Heart left ventricle (tissue), 16 donors: ENCODE results near the gene NEUROD2. TPM values are rescaled to one million over a fixed set of nuclear protein-coding genes. Genes with fewer than 3 reads are reported as not detected.

Source experiments
- ATAC-seq, 4 donors: fragments of 200-7000 bp; cut with Tn5 transposase; one replicate each; pipeline ENCODE4 v1.9.1; 2020 to 2022; ENCODE audit warnings: moderate library complexity in 4 of 4, mild to moderate bottlenecking in 3 of 4, moderate number of reproducible peaks in 1 of 4
- DNase-seq, 5 donors: peaks; one replicate each; pipeline ENCODE4 v3.0.0-alpha.2; 2020
- H3K27ac ChIP-seq, 12 donors: fragments of 200-600 bp; sonication (generic) in 4 of 12; one replicate each; pipeline versions ENCODE4 v1.5.0 to v1.8.0; 2016 to 2022; ENCODE audit warnings: mild to moderate bottlenecking in 2 of 12
- H3K27me3 ChIP-seq, 9 donors: fragments of 200-600 bp; sonication (generic) in 2 of 9; one replicate each; pipeline versions ENCODE4 v1.5.1 to v1.8.0; 2016 to 2022; ENCODE audit warnings: mild to moderate bottlenecking in 3 of 9
- H3K36me3 ChIP-seq, 9 donors: fragments of 200-600 bp; sonication (generic) in 2 of 9; one replicate each; pipeline versions ENCODE4 v1.5.0 to v1.8.0; 2018 to 2022; ENCODE audit warnings: mild to moderate bottlenecking in 2 of 9
- H3K4me1 ChIP-seq, 12 donors: fragments of 200-600 bp; sonication (generic) in 4 of 12; one replicate each; pipeline versions ENCODE4 v1.5.0 to v1.8.0; 2016 to 2022; ENCODE audit warnings: mild to moderate bottlenecking in 3 of 12
- H3K4me3 ChIP-seq, 12 donors: fragments of 200-600 bp; sonication (generic) in 4 of 12; one replicate each; pipeline versions ENCODE4 v1.5.0 to v1.8.0; 2017 to 2022; ENCODE audit warnings: mild to moderate bottlenecking in 9 of 12, moderate library complexity in 4 of 12
- H3K9me3 ChIP-seq, 12 donors: fragments of 200-600 bp; sonication (generic) in 4 of 12; one replicate each; pipeline versions ENCODE4 v1.5.0 to v1.8.0; 2016 to 2022; ENCODE audit warnings: mild to moderate bottlenecking in 1 of 12
- CTCF ChIP-seq, 12 donors: fragments of 200-600 bp; sonication (generic) in 4 of 12; IDR thresholded peaks; one replicate each; pipeline versions ENCODE4 v1.5.0 to v1.8.0; 2018 to 2022; ENCODE audit warnings: antibody characterized with exemption in 12 of 12, mild to moderate bottlenecking in 5 of 12
- POLR2A ChIP-seq, 2 donors: fragments of 450-650 bp; IDR thresholded peaks; one replicate each; pipeline ENCODE4 v1.6.1; 2017; ENCODE audit warnings: antibody characterized with exemption in 2 of 2, mild to moderate bottlenecking in 2 of 2, moderate library complexity in 2 of 2
- WGBS, 4 donors: extraction: QIAGEN DNeasy Blood & Tissue Kit in 2 of 4; methylation state at CpG; one replicate each; pipeline versions ENCODE4 v1.1.5 to v1.1.7; 2013 to 2018; 5-methylcytosine and 5-hydroxymethylcytosine counted together
- intact Hi-C, 10 donors: fragments of 100-400 bp; cut with DNase I; formaldehyde crosslinking; loops; one replicate each; pipeline versions ENCODE4 v1.11.1 to v1.14.2; 2022
- polyA plus RNA-seq, 2 donors: library from polyadenylated mRNA; stranded (reverse); fragments of 200-250 nt; gene quantifications; one replicate each; pipeline ENCODE4 v1.2.3, GENCODE V29; 2013
- total RNA-seq, 9 donors: library from RNA; depleted of rRNA in 2 of 9; stranded (reverse); fragments of >200 nt in 2 of 9; fragmentation: NEBNext Ultra II Directional in 3 of 9; extraction: Animal tissue kit (Norgen Biotek cat#: 25700) in 3 of 9; gene quantifications; one replicate each; pipeline versions ENCODE4 v1.1.0 to v1.2.4, GENCODE V29; 2016 to 2023
- donor health status: ischemic (EF 13 %, LVEDD 7.1; RV severe dilation, severe dysfunction).
- donor health status: healthy with polysubstance abuse.
- donor health status: DM: no; HTN: yes; CAD: no.
- donor health status: DM: no; HTN: no; CAD: no.
- donor health status: ischemic (EF 25% LVEDD 6.9; RV normal size, moderate dysfunction).
- donor health status: ischemic (EF 25% LVEDD 5.7; RV mildly dilated, moderate dysfunction).
- donor health status: healthy.
- donor health status: DM: yes; HTN: yes; CAD: no.
- donor health status: ischemic (EF 35%, LVEDD 5.7; RV mildly dilated, moderate dysfunction).
- donor health status: nonischemic (EF 11% LVEDD 7.7; RV severe dilation, severe dysfunction).
- donor health status: DM: yes; HTN: yes; CAD: no.
- donor health status: PGD.
- donor health status: ischemic (EF 29% LVEDD 5.4; RV normal size, mild dysfunction).
- donor health status: nonischemic (EF 23%, LVEDD 6.1; RV moderate dilation, normal function).

Gene NEUROD2
- total and polyA plus RNA-seq, 11 donors = not detected

GRCh38 chr17:39626171-39627046 lies 18.7 kb upstream of the NEUROD2 start, which contains the start of gene PPP1R1B:
PPP1R1B (plus strand) TSS chr17:39626952; CDS start chr17:39627393, 441 bp downstream.
- TF ChIP-seq CTCF (IDR thresholded peaks at IDR 0.05) = no peak
- TF ChIP-seq POLR2A (IDR thresholded peaks at IDR 0.05) = no peak
- intact Hi-C loops = loop anchor here in 3 of 10 donors (10.0 kb wide), 4 partner anchors 48 to 358 kb away; partner anchors contain the start of gene PSMD3 (in 1 of the 3)
- Histone ChIP-seq H3K36me3 (no peaks in the 10 kb centered on the region), H3K4me1 (peaks cover 0 to 22% (median 13%) of the 10 kb centered on the region in 12 donors), H3K27ac (peak within 1 kb of the TSS in 1 of 12 donors; percentile 17), H3K4me3 (peak within 1 kb of the TSS in 11 of 12 donors; percentile 16 to 52 (median 37)), H3K9me3 (no peaks in the 10 kb centered on the region), H3K27me3 (peaks cover 8 to 56% (median 32%) of the 10 kb centered on the region in 9 donors)
- WGBS, 4 donors = 18 to 23% (median 21%) methylated on average over 28 to 29 of the region's 29 CpGs
- ATAC-seq (no peak), DNase-seq (no peak)

GRCh38 chr17:39625198-39625785 lies 17.6 kb upstream of the NEUROD2 start:
- H3K36me3 ChIP-seq = no peaks in the 10 kb centered on the region
- no peaks in the 10 kb centered on the region for H3K9me3 ChIP-seq
- no peak for TF ChIP-seq POLR2A (IDR thresholded peaks at IDR 0.05)
- intact Hi-C loops = loop anchor here in 3 of 10 donors (10.0 kb wide), 4 partner anchors 50 to 360 kb away; partner anchors contain the start of gene PSMD3 (in 1 of the 3)
- H3K27ac ChIP-seq = no peak overlapping the region
- peaks cover 0 to 22% (median 13%) of the 10 kb centered on the region in 12 donors for H3K4me1 ChIP-seq
- no peak for ATAC-seq
- DNase-seq = no peak
- 58 to 80% (median 69%) methylated on average over 4 to 5 of the region's 5 CpGs for WGBS, 4 donors
- H3K4me3 ChIP-seq = no peak overlapping the region
- H3K27me3 ChIP-seq = peaks cover 8 to 53% (median 32%) of the 10 kb centered on the region in 9 donors

GRCh38 chr17:39624313-39624712 lies 16.6 kb upstream of the NEUROD2 start:
- Histone ChIP-seq H3K36me3 (no peaks in the 10 kb centered on the region), H3K27me3 (peaks cover 8 to 45% (median 32%) of the 10 kb centered on the region in 9 donors), H3K4me3 (no peak overlapping the region), H3K27ac (no peak overlapping the region), H3K9me3 (no peaks in the 10 kb centered on the region), H3K4me1 (peaks cover 0 to 22% (median 13%) of the 10 kb centered on the region in 12 donors)
- intact Hi-C loops = loop anchor here in 9 of 10 donors (5.0 to 10.0 kb wide), 10 partner anchors 43 to 360 kb away; partner anchors contain the start of genes MIEN1 (in 1 of the 9), PNMT (in 1 of the 9), PSMD3 (in 1 of the 9) and TCAP (in 1 of the 9)
- WGBS, 4 donors = 67 to 77% (median 71%) methylated on average over 8 of the region's 8 CpGs
- DNase-seq = no peak
- TF ChIP-seq CTCF (IDR thresholded peaks at IDR 0.05) (no peak), POLR2A (IDR thresholded peaks at IDR 0.05) (no peak)
- no peak for ATAC-seq

- no peak overlapping the region for H3K4me3 ChIP-seq
- DNase-seq = peak; percentile 81 to 92 (median 87)
- no peaks in the 10 kb centered on the region for H3K36me3 ChIP-seq
- peak; percentile 71 to 82 (median 80) for ATAC-seq
- intact Hi-C loops = loop anchor here (1.0 to 10.0 kb wide), 19 partner anchors 44 to 361 kb away; partner anchors contain the start of genes PNMT (in 2 of the 10), PSMD3 (in 2 of the 10), MIEN1 (in 1 of the 10) and TCAP (in 1 of the 10)
- H3K9me3 ChIP-seq = no peaks in the 10 kb centered on the region
- WGBS, 4 donors = 4 to 10% (median 8%) methylated on average over 6 to 16 of the region's 16 CpGs
- peaks cover 0 to 27% (median 13%) of the 10 kb centered on the region in 12 donors for H3K4me1 ChIP-seq
- H3K27ac ChIP-seq = peak overlapping the region in 2 of 12 donors; percentile 8 to 50
- TF ChIP-seq POLR2A (IDR thresholded peaks at IDR 0.05) (no peak), CTCF (IDR thresholded peaks at IDR 0.05) (peak; percentile 87 to 97 (median 94))
- peaks cover 8 to 37% (median 32%) of the 10 kb centered on the region in 9 donors for H3K27me3 ChIP-seq
Measured at GRCh38 chr17:39623356-39623950, 15.7 kb upstream of the NEUROD2 start.
